RPMI7951 (cell line): ENCODE results near the gene FBXL17. TPM values are rescaled to one million over a fixed set of nuclear protein-coding genes. Genes with fewer than 3 reads are reported as not detected.

Experiments
- DNase-seq: peaks from one replicate; pipeline ENCODE4 v3.0.0-alpha.2; 2012; ENCODE audit warnings: low read depth
- total RNA-seq: library from RNA; depleted of rRNA; stranded (reverse); fragments of >200 nt; shearing (Covaris generic); gene quantifications from 2 replicates; pipeline ENCODE4 v1.2.3, GENCODE V29; 2014

The FBXL17 gene
- total RNA-seq, 1 experiment from 2014 or later, result 7.0 TPM

DNA sequence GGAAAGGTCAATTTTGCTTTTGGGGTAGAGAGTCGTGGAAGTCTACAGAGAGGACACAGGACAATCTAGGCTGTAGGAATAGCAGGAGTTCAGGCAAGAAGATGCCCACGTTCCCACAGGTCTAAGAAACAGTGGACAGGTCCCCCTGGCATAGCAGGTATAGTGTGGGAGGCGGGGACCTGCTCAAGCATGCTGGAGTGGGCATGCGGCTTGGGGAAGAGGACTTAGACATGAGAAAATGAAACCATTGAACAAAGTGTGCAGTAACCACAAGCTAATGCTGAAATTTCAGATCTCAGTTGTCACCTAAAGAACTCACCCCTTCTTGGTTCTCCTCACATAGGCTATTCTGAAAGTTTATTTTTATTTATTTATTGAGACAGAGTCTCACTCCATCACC is 568.3 kb downstream of the FBXL17 start:
- DNase-seq, result no peak

DNA sequence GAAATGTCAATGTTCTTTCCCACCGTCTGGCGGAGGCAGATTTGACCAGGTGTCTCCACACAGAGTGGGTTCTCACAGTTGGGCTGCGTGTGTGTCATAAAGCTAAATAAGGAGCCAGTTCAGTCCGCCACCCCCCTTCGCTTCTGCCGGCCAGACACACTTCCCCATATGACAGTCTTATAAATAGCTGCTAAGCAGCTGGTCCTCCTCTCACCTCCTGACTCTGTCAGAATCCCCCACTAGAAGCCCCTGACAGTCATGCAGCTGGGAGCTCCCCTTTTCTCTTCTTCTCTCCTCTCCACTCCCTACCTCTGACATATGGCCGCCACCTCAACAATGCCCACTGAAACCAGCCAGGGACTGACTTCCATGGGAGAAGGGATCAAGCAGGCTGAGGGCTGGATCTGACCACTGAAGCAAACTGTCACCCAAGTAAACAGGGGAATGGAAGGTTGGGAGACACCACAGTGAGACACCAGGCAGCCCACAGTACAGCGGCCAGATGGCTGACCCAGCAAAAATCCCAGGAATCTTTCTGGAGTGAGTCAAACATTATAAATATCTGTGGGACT is 569.2 kb downstream of the FBXL17 start:
- peak; percentile 35 for DNase-seq

DNA sequence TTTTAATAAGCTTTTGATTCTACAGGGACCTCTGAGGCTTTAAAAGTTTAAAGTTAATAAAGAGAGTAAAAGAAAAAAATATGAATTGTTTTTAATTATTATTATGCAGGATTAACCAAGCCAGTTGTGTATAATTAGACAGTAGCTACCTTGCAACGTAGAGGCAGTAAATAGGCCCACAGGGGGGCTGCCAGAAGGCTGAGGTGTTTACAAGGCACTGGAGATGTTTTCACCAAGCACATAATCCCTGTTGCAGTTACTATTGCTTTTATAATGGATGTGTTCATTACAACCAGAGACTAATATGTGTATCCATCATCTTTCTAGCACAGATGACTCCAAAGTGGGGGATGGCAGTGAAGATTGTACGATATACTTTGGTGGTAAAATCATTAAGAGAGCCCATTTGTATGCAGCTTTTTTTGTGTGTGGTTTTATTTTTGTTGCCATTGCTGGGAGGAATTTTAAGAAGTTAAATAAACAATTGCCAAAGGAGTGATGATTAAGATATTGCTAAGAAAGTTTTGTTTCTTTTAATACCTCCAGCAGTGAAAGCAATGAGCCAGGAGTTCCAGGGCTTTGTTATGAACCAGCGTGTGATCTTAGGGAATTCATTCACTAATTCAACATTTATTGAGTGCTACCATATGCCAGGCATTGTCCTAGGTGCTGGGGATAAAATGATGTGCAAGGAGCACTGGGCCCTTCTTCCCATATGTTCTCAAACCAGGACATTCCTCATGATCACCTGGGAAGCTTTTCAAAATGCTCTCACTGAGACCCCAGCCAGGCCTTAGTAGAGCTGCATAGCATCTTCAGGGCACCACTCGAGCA is 572.5 kb downstream of the FBXL17 start:
- no peak for DNase-seq
